Sigmoid colon (tissue), 7 donors: ENCODE measurements around the gene CFAP61. TPM values are rescaled to one million over a fixed set of nuclear protein-coding genes. Genes with fewer than 3 reads are reported as not detected.

Experiments used
- DNase-seq: peaks from one replicate; pipeline ENCODE4 v3.0.0-alpha.2; 2019
- H3K27ac ChIP-seq, 4 donors: fragments of 200-600 bp; sonication (generic); one replicate each; pipeline ENCODE4 v1.5.1; 2016 to 2019; ENCODE audit warnings: mild to moderate bottlenecking in 1 of 4
- H3K27me3 ChIP-seq, 3 donors: fragments of 200-600 bp; sonication (generic); one replicate each; pipeline ENCODE4 v1.5.1; 2019; ENCODE audit warnings: mild to moderate bottlenecking in 1 of 3
- H3K36me3 ChIP-seq, 4 donors: fragments of 200-600 bp; sonication (generic); one replicate each; pipeline ENCODE4 v1.5.1; 2016 to 2019
- H3K4me1 ChIP-seq, 4 donors: fragments of 200-600 bp; sonication (generic); one replicate each; pipeline ENCODE4 v1.5.1; 2017 to 2019
- H3K4me3 ChIP-seq, 4 donors: fragments of 200-600 bp; sonication (generic); one replicate each; pipeline ENCODE4 v1.5.1; 2017 to 2019; ENCODE audit warnings: mild to moderate bottlenecking in 2 of 4, moderate library complexity in 1 of 4
- H3K9me3 ChIP-seq, 4 donors: fragments of 200-600 bp in 3 of 4; sonication (generic) in 3 of 4; one replicate each; pipeline versions ENCODE4 v1.5.1 to v1.6.1; 2013 to 2019
- CTCF ChIP-seq, 4 experiments: fragments of 450-650 bp in 3 of 4; fragments of 200-600 bp in 1 of 4; IDR thresholded peaks; one replicate each; pipeline ENCODE4 v1.5.1; 2016 to 2019; ENCODE audit warnings: antibody characterized with exemption in 4 of 4, mild to moderate bottlenecking in 3 of 4, moderate library complexity in 2 of 4
- EP300 ChIP-seq, 4 donors: sonication (generic); formaldehyde crosslinking; IDR thresholded peaks; one replicate each; pipeline ENCODE4 v1.6.1; 2017; ENCODE audit warnings: antibody characterized with exemption in 4 of 4
- POLR2A ChIP-seq, 2 donors: fragments of 450-650 bp; IDR thresholded peaks; one replicate each; pipeline ENCODE4 v1.6.1; 2016; ENCODE audit warnings: antibody characterized with exemption in 2 of 2, mild to moderate bottlenecking in 2 of 2, moderate library complexity in 2 of 2
- POLR2AphosphoS5 ChIP-seq, 4 donors: sonication (generic); formaldehyde crosslinking; IDR thresholded peaks; one replicate each; pipeline ENCODE4 v1.6.1; 2017; ENCODE audit warnings: antibody characterized with exemption in 4 of 4
- WGBS, 2 donors: extraction: QIAGEN DNeasy Blood & Tissue Kit; methylation state at CpG; one replicate each; pipeline ENCODE4 v1.1.7; 2013; 5-methylcytosine and 5-hydroxymethylcytosine counted together
- intact Hi-C: fragments of 100-400 bp; cut with DNase I; formaldehyde crosslinking; loops from one replicate; pipeline ENCODE4 v1.15.1; 2023
- polyA plus RNA-seq, 3 donors: library from polyadenylated mRNA; stranded (reverse); fragments of 200-250 nt; gene quantifications; one replicate each; pipeline ENCODE4 v1.2.3, GENCODE V29; 2013
- total RNA-seq, 4 donors: library from RNA; depleted of rRNA; stranded (reverse); fragments of >200 nt; gene quantifications; one replicate each; pipeline ENCODE4 v1.1.0, GENCODE V29; 2016
- donor health status: healthy with polysubstance abuse.
- donor health status: Bipolar disorder and iron deficiency.
- donor health status: healthy.

Gene CFAP61
- total and polyA plus RNA-seq, 7 donors, result 0.15 to 2.0 (median 0.44) TPM; not detected in 3

- peaks cover 0 to 10% (median 4%) of the 10 kb centered on the region in 4 donors for H3K4me1 ChIP-seq
- peaks cover 4 to 49% (median 13%) of the 10 kb centered on the region in 3 donors for H3K27me3 ChIP-seq
- no peak for DNase-seq
Measured at GRCh38 chr20:20358801-20359200, 306.5 kb downstream of the CFAP61 start.

GRCh38 chr20:20359628-20360027, 307.3 kb downstream of the CFAP61 start:
- Histone ChIP-seq H3K4me3 (no peak overlapping the region), H3K27ac (no peak overlapping the region), H3K27me3 (peaks cover 13 to 58% (median 21%) of the 10 kb centered on the region in 3 donors), H3K36me3 (no peaks in the 10 kb centered on the region), H3K4me1 (peaks cover 0 to 18% (median 4%) of the 10 kb centered on the region in 4 donors), H3K9me3 (no peaks in the 10 kb centered on the region)
- no peak for TF ChIP-seq POLR2A (IDR thresholded peaks at IDR 0.05)
- TF ChIP-seq CTCF (IDR thresholded peaks at IDR 0.05), result no peak
- no peak for TF ChIP-seq POLR2AphosphoS5 (IDR thresholded peaks at IDR 0.05)
- no peak for TF ChIP-seq EP300 (IDR thresholded peaks at IDR 0.05)
- WGBS, 2 donors, result 78 to 79% methylated on average over 6 of the region's 6 CpGs
- intact Hi-C loops, result loop anchor here (2.0 kb wide), 1 partner anchor 209 kb away; no protein-coding TSS in a partner anchor
- DNase-seq, result no peak

More at GRCh38 chr20:20358801-20359200, 306.5 kb downstream of the CFAP61 start:
- no peak overlapping the region for H3K4me3 ChIP-seq
- H3K27ac ChIP-seq, result no peak overlapping the region
- no peaks in the 10 kb centered on the region for H3K9me3 ChIP-seq
- TF ChIP-seq EP300 (IDR thresholded peaks at IDR 0.05), result no peak
- no peak for TF ChIP-seq POLR2A (IDR thresholded peaks at IDR 0.05)
- no peak for TF ChIP-seq POLR2AphosphoS5 (IDR thresholded peaks at IDR 0.05)
- H3K36me3 ChIP-seq, result no peaks in the 10 kb centered on the region
- intact Hi-C loops, result no loop called here

GRCh38 chr20:20360464-20360863, 308.1 kb downstream of the CFAP61 start:
- Histone ChIP-seq H3K36me3 (no peaks in the 10 kb centered on the region), H3K27me3 (peaks cover 18 to 66% (median 30%) of the 10 kb centered on the region in 3 donors), H3K9me3 (no peaks in the 10 kb centered on the region), H3K4me1 (peaks cover 0 to 18% (median 4%) of the 10 kb centered on the region in 4 donors), H3K4me3 (no peak overlapping the region), H3K27ac (no peak overlapping the region)
- DNase-seq, result no peak
- TF ChIP-seq POLR2AphosphoS5 (IDR thresholded peaks at IDR 0.05), result no peak
- TF ChIP-seq EP300 (IDR thresholded peaks at IDR 0.05), result no peak
- TF ChIP-seq CTCF (IDR thresholded peaks at IDR 0.05), result peak; percentile 19 to 65 (median 52)
- 1 to 2% methylated on average over 6 of the region's 6 CpGs for WGBS, 2 donors
- intact Hi-C loops, result loop anchor here (2.0 kb wide), 1 partner anchor 208 kb away; no protein-coding TSS in a partner anchor

- Histone ChIP-seq H3K27me3 (peaks cover 34 to 90% (median 54%) of the 10 kb centered on the region in 3 donors), H3K4me3 (no peak overlapping the region), H3K27ac (no peak overlapping the region), H3K9me3 (no peaks in the 10 kb centered on the region), H3K4me1 (peaks cover 0 to 31% (median 17%) of the 10 kb centered on the region in 4 donors), H3K36me3 (no peaks in the 10 kb centered on the region)
- no peak for DNase-seq
- WGBS, 2 donors, result 1 to 3% methylated on average over 17 of the region's 17 CpGs
- intact Hi-C loops, result no loop called here
- TF ChIP-seq POLR2AphosphoS5 (IDR thresholded peaks at IDR 0.05), result no peak
- no peak for TF ChIP-seq EP300 (IDR thresholded peaks at IDR 0.05)
- no peak for TF ChIP-seq POLR2A (IDR thresholded peaks at IDR 0.05)
- TF ChIP-seq CTCF (IDR thresholded peaks at IDR 0.05), result no peak
Measured at GRCh38 chr20:20362774-20363433, 310.6 kb downstream of the CFAP61 start.

- H3K36me3 ChIP-seq, result no peaks in the 10 kb centered on the region
- 3 to 6% methylated on average over 15 of the region's 15 CpGs for WGBS, 2 donors
- intact Hi-C loops, result no loop called here
- no peak for TF ChIP-seq POLR2A (IDR thresholded peaks at IDR 0.05)
- TF ChIP-seq CTCF (IDR thresholded peaks at IDR 0.05), result no peak
- no peak for TF ChIP-seq EP300 (IDR thresholded peaks at IDR 0.05)
- TF ChIP-seq POLR2AphosphoS5 (IDR thresholded peaks at IDR 0.05), result no peak
- no peak for DNase-seq
- peaks cover 36 to 95% (median 57%) of the 10 kb centered on the region in 3 donors for H3K27me3 ChIP-seq
- H3K4me1 ChIP-seq, result peaks cover 0 to 33% (median 19%) of the 10 kb centered on the region in 4 donors
- H3K9me3 ChIP-seq, result no peaks in the 10 kb centered on the region
- H3K4me3 ChIP-seq, result peak overlapping the region in 1 of 4 donors; percentile 8
- no peak overlapping the region for H3K27ac ChIP-seq
Measured at GRCh38 chr20:20363434-20363798, 311.1 kb downstream of the CFAP61 start.
